Astrocyte (in vitro differentiated cells and primary cell): Measurements from ENCODE around the gene GFM1.

Source experiments
- EZH2 ChIP-seq: IDR thresholded peaks from 2 replicates; pipeline ENCODE4 v1.6.1; 2012; ENCODE audit warnings: mild to moderate bottlenecking, low read length, inconsistent platforms; ENCODE audit not compliant: insufficient read depth
- TF ChIP-seq, protein P1 (sequence below): IDR thresholded peaks from 2 replicates; pipeline ENCODE4 v1.5.1; 2011; ENCODE audit warnings: low read depth, mild to moderate bottlenecking, inconsistent platforms, low read length, moderate library complexity; ENCODE audit not compliant: insufficient read depth

DNA sequence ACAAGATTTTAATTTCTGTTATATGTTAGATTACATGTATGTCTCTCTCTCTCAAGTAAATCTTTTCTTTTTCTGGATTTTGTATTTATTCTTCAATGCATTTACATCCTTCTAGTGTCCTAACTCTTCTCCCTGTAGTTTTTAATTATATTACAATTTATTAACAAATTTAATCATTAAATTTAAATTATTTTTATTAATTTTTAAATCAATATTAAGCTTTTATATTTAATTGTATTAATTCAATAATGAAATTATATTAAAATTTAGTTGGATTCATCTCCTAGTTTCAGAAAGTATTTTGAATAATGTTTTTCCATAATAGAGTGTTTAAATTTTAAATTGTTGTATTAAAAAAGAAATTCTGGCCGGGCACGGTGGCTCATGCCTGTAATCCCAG, 43.5 kb upstream of the GFM1 start:
- TF ChIP-seq, protein P1, sequence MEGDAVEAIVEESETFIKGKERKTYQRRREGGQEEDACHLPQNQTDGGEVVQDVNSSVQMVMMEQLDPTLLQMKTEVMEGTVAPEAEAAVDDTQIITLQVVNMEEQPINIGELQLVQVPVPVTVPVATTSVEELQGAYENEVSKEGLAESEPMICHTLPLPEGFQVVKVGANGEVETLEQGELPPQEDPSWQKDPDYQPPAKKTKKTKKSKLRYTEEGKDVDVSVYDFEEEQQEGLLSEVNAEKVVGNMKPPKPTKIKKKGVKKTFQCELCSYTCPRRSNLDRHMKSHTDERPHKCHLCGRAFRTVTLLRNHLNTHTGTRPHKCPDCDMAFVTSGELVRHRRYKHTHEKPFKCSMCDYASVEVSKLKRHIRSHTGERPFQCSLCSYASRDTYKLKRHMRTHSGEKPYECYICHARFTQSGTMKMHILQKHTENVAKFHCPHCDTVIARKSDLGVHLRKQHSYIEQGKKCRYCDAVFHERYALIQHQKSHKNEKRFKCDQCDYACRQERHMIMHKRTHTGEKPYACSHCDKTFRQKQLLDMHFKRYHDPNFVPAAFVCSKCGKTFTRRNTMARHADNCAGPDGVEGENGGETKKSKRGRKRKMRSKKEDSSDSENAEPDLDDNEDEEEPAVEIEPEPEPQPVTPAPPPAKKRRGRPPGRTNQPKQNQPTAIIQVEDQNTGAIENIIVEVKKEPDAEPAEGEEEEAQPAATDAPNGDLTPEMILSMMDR: no peak
- TF ChIP-seq EZH2: no peak
